ENCODE measurements around the gene KBTBD4. TPM values are rescaled to one million over a fixed set of nuclear protein-coding genes. Genes with fewer than 3 reads are reported as not detected.
"Not testable (repeated sequence)": the region's sequence is repeated elsewhere in the genome, so short reads cannot be mapped to it uniquely, and the experiment has no call there.

Gene KBTBD4
- total RNA-seq, 5 donors from 2014 or later (not counting 1 experiment from before 2014, with no cell fraction given) = 19.1 to 23.6 (median 21.6) TPM

DNA sequence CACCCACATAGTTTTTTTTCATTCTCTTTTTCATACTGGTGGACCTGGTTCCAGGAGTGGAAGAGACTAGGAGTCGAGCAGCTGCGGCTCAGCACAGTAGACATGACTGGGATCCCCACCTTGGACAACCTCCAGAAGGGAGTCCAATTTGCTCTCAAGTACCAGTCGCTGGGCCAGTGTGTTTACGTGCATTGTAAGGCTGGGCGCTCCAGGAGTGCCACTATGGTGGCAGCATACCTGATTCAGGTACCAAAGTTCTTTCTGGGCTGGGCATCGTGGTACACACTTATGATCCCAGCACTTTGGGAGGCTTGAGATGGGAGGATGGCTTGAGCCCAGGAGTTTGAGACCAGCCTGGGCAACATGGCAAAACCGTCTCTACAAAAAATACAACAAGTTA, 9.1 kb downstream of the KBTBD4 start:
- Mint-ChIP-seq H3K27ac (peak overlapping the region in 1 of 2 donors; percentile 22), H3K36me3 (peaks cover 20% of the 10 kb centered on the region), H3K4me3 (no peak overlapping the region), H3K27me3 (no peaks in the 10 kb centered on the region), H3K4me1 (peaks cover 17 to 31% (median 27%) of the 10 kb centered on the region in 3 donors), H3K9me3 (no peaks in the 10 kb centered on the region)
- CTCF ChIA-PET = no interaction called here
- no peak for ATAC-seq (replicated peaks in 1 of 4)
- no peaks in the 10 kb centered on the region for H3K27me3 ChIP-seq (replicated peaks in 1 of 2; ENCODE audit: control insufficient read depth in 2 of 2, extremely low read depth in 1 of 2, insufficient read depth in 2 of 2, low read length in 1 of 2)
- H3K4me1 ChIP-seq (ENCODE audit: control insufficient read depth in 1 of 2, extremely low read depth in 1 of 2, insufficient read depth in 2 of 2, low read length in 2 of 2) = peaks cover 4 to 19% of the 10 kb centered on the region in 2 experiments
- DNase-seq = no peak
- peaks cover 7 to 43% of the 10 kb centered on the region in 2 donors for H3K36me3 ChIP-seq (ENCODE audit: control insufficient read depth in 2 of 2, extremely low read depth in 1 of 2, insufficient read depth in 1 of 2, low read length in 1 of 2)
- H3K4me3 ChIP-seq (ENCODE audit: control insufficient read depth in 1 of 2, extremely low read depth in 1 of 2, low read length in 1 of 2) = no peak overlapping the region
- POLR2A ChIA-PET = no interaction called here
- H3K9me3 ChIP-seq = no peaks in the 10 kb centered on the region
- H3K27ac ChIP-seq (ENCODE audit: low read length) = no peak overlapping the region
- WGBS (ENCODE audit: insufficient coverage) = 96% methylated on average over 6 of the region's 7 CpGs

DNA sequence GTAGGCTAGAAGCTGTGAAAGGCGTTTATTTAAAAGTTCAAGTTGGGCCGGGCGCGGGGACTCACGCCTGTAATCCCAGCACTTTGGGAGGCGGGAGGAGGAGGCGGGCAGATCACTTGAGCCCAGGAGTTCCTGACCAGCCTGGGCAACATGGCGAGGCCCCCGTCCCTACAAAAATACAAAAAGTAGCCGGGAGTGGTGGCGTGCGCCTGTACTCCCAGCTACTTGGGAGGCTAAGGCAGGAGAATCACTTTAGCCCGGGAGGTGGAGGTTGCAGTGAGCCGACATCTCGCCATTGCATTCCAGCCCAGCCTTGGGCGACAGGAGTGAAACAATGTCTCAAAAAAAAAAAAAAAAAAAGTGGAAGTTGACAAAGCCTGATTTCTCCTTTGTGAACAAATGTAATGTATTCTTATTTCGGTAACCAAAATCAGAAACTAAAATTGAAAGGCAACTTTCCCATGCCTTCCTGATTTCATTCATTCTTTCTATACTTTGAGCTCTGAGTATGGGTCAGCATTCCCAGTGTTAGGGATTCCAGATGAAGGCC, 12.5 kb downstream of the KBTBD4 start:
- DNase-seq (no peak), ATAC-seq (replicated peaks in 1 of 4) (no peak)
- WGBS (ENCODE audit: insufficient coverage) = 22% methylated on average over 12 of the region's 17 CpGs
- Histone ChIP-seq H3K9me3 (no peaks in the 10 kb centered on the region), H3K4me1 (ENCODE audit: control insufficient read depth in 1 of 2, extremely low read depth in 1 of 2, insufficient read depth in 2 of 2, low read length in 2 of 2) (peaks cover 4 to 24% of the 10 kb centered on the region in 2 experiments), H3K27me3 (replicated peaks in 1 of 2; ENCODE audit: control insufficient read depth in 2 of 2, extremely low read depth in 1 of 2, insufficient read depth in 2 of 2, low read length in 1 of 2) (no peaks in the 10 kb centered on the region), H3K27ac (ENCODE audit: low read length) (peak overlapping the region; percentile 44), H3K4me3 (ENCODE audit: control insufficient read depth in 1 of 2, extremely low read depth in 1 of 2, low read length in 1 of 2) (peak overlapping the region; percentile 83 to 91), H3K36me3 (ENCODE audit: control insufficient read depth in 2 of 2, extremely low read depth in 1 of 2, insufficient read depth in 1 of 2, low read length in 1 of 2) (peaks cover 0 to 16% of the 10 kb centered on the region in 2 donors)
- CTCF ChIA-PET = interaction anchor here (0.6 to 1.9 kb wide), 2 partner anchors 7 to 13 kb away, joined by 3 to 11 read pairs; partner anchors contain the start of genes KBTBD4 (in 1 of the 2) and NDUFS3 (in 1 of the 2)
- no peaks in the 10 kb centered on the region for H3K9me3 Mint-ChIP-seq
- peaks cover 1% of the 10 kb centered on the region for H3K36me3 Mint-ChIP-seq
- POLR2A ChIA-PET = interaction anchor here (0.5 to 1.0 kb wide), 4 partner anchors 10 to 296 kb away, joined by 3 to 5 read pairs (median 4); partner anchors contain the start of genes KBTBD4 (in 1 of the 2), MADD (in 1 of the 2) and NDUFS3 (in 1 of the 2)
- H3K27ac Mint-ChIP-seq = peak overlapping the region in 1 of 2 donors; percentile 78
- H3K4me1 Mint-ChIP-seq = peaks cover 8 to 28% (median 23%) of the 10 kb centered on the region in 3 donors
- H3K27me3 Mint-ChIP-seq = no peaks in the 10 kb centered on the region
- H3K4me3 Mint-ChIP-seq = peak overlapping the region; percentile 77 to 83 (median 79)

DNA sequence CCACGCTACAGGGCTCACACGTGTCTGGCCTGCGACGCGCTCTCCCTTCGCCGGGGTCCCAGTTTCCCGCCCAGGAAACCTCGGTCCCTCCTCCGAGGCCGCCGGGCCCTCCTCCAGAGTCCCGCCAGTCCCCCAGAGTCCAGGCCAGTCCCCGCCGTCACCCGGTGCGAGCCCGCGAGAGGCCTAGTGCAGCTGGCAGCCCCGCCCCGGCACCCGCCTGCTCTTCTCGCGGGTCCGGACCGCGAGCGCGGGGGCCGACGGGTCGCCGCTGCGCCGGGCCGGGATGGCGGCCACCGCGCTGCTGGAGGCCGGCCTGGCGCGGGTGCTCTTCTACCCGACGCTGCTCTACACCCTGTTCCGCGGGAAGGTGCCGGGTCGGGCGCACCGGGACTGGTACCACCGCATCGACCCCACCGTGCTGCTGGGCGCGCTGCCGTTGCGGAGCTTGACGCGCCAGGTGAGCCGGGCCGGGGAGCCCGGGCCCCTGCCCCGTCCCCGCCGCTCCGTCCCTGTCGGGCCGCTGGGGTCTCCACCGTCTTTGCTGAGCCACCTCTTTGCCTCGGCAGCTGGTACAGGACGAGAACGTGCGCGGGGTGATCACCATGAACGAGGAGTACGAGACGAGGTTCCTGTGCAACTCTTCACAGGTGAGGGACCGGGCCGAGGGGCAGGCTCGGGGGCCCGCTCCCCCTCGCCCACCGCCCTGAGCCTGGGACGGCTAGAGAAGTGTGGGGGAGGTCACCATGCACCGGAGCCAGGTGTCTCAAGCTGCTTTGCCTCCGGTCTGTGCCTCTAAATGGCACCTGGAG, 13.2 kb downstream of the KBTBD4 start, which contains the start of gene PTPMT1:
Gene PTPMT1 (plus strand): TSS at position 260 of the 809 bp plus-strand sequence. CDS start 24 bp downstream, at position 284.
- no peaks in the 10 kb centered on the region for H3K9me3 Mint-ChIP-seq
- DNase-seq (peak; percentile 12 to 71 (median 51)), ATAC-seq (replicated peaks in 1 of 4) (peak; percentile 87 to 93 (median 90))
- H3K36me3 ChIP-seq (ENCODE audit: control insufficient read depth in 2 of 2, extremely low read depth in 1 of 2, insufficient read depth in 1 of 2, low read length in 1 of 2) = peaks cover 0 to 9% of the 10 kb centered on the region in 2 donors
- peak within 1 kb of the TSS; percentile 83 to 91 for H3K4me3 ChIP-seq (ENCODE audit: control insufficient read depth in 1 of 2, extremely low read depth in 1 of 2, low read length in 1 of 2)
- peaks cover 4 to 24% of the 10 kb centered on the region in 2 experiments for H3K4me1 ChIP-seq (ENCODE audit: control insufficient read depth in 1 of 2, extremely low read depth in 1 of 2, insufficient read depth in 2 of 2, low read length in 2 of 2)
- H3K36me3 Mint-ChIP-seq = no peaks in the 10 kb centered on the region
- H3K27me3 ChIP-seq (replicated peaks in 1 of 2; ENCODE audit: control insufficient read depth in 2 of 2, extremely low read depth in 1 of 2, insufficient read depth in 2 of 2, low read length in 1 of 2) = no peaks in the 10 kb centered on the region
- peaks cover 8 to 24% (median 22%) of the 10 kb centered on the region in 3 donors for H3K4me1 Mint-ChIP-seq
- peak within 1 kb of the TSS; percentile 81 for H3K27ac ChIP-seq (ENCODE audit: low read length)
- peak within 1 kb of the TSS; percentile 76 to 85 for H3K27ac Mint-ChIP-seq
- H3K4me3 Mint-ChIP-seq = peak within 1 kb of the TSS; percentile 77 to 83 (median 79)
- ChIA-PET POLR2A (interaction anchor here (0.5 to 1.4 kb wide), 5 partner anchors 11 to 56 kb away, joined by 3 to 4 read pairs (median 3); no protein-coding TSS in a partner anchor), CTCF (interaction anchor here (0.6 to 1.9 kb wide), 4 partner anchors 8 to 14 kb away, joined by 3 to 11 read pairs (median 4); partner anchors contain the start of genes KBTBD4 (in 1 of the 2) and NDUFS3 (in 1 of the 2))
- H3K27me3 Mint-ChIP-seq = no peaks in the 10 kb centered on the region
- WGBS (ENCODE audit: insufficient coverage) = under 1% methylated on average over 86 of the region's 86 CpGs
- H3K9me3 ChIP-seq = no peaks in the 10 kb centered on the region

DNA sequence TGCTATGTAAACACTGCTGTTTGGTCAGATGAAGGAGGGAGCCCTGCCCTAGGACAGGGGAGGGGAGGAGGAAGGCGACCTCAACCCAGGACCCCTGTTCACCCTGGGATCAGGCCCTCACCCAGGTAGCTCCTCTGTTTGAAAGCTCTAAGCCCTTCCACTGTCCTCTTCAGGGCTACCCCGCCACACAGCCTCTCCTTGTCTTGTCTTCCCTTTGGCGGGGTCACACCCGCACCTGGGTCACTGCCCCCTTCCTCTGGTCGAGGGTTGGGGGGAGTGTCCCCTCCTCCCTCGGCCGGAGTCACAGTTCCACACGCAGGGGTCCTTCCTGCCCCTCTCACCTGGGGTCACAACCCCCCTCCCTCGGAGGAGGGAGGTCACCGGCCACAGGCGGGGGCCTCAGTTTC, 13.8 kb downstream of the KBTBD4 start:
- H3K4me3 Mint-ChIP-seq = peak overlapping the region; percentile 74 to 80 (median 77)
- POLR2A ChIA-PET = interaction anchor here (0.5 to 1.4 kb wide), 7 partner anchors 13 to 350 kb away, joined by 3 to 5 read pairs (median 4); partner anchors contain the start of gene DDB2 (in 1 of the 2)
- ATAC-seq (replicated peaks in 1 of 4) = peak in 3 of 4 experiments; percentile 6 to 11 (median 8)

DNA sequence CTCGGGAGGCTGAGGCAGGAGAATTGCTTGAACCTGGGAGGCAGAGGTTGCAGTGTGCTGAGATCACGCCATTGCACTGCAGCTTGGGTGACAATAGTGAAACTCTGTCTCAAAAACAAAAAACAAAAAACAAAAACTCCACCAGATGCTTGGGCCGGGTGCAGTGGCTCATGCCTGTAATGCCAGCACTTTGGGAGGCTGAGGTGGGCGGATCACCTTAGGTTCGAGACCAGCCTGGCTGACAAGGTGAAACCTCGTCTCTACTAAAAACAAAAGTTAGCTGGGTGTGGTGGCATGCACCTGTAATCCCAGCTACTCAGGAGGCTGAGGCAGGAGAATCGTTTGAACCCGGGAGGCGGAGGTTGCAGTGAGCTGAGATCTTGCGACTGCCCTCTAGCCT, 14.4 kb downstream of the KBTBD4 start:
- not testable (repeated sequence) for H3K36me3 ChIP-seq (ENCODE audit: control insufficient read depth in 2 of 2, extremely low read depth in 1 of 2, insufficient read depth in 1 of 2, low read length in 1 of 2); H3K4me3 ChIP-seq (ENCODE audit: control insufficient read depth in 1 of 2, extremely low read depth in 1 of 2, low read length in 1 of 2); H3K9me3 Mint-ChIP-seq; DNase-seq; H3K9me3 ChIP-seq; H3K27ac ChIP-seq (ENCODE audit: low read length); H3K27me3 Mint-ChIP-seq; H3K36me3 Mint-ChIP-seq; ATAC-seq (replicated peaks in 1 of 4); H3K27me3 ChIP-seq (replicated peaks in 1 of 2; ENCODE audit: control insufficient read depth in 2 of 2, extremely low read depth in 1 of 2, insufficient read depth in 2 of 2, low read length in 1 of 2)
- POLR2A ChIA-PET = interaction anchor here (0.6 to 1.4 kb wide), 6 partner anchors 13 to 350 kb away, joined by 3 to 5 read pairs (median 4); partner anchors contain the start of gene DDB2 (in 1 of the 2)
- CTCF ChIA-PET = interaction anchor here (0.5 to 1.5 kb wide), 8 partner anchors 8 to 190 kb away, joined by 3 to 6 read pairs (median 4); partner anchors contain the start of gene CELF1 (in 1 of the 2)
- H3K4me3 Mint-ChIP-seq = peak overlapping the region; percentile 47 to 77 (median 69)
- H3K27ac Mint-ChIP-seq = peak overlapping the region in 1 of 2 donors; percentile 55
- peaks cover 4 to 24% of the 10 kb centered on the region in 2 experiments for H3K4me1 ChIP-seq (ENCODE audit: control insufficient read depth in 1 of 2, extremely low read depth in 1 of 2, insufficient read depth in 2 of 2, low read length in 2 of 2)
- 86% methylated on average over 5 of the region's 10 CpGs for WGBS (ENCODE audit: insufficient coverage)
- H3K4me1 Mint-ChIP-seq = peaks cover 8 to 22% (median 19%) of the 10 kb centered on the region in 3 donors

More for the DNA sequence above, 13.8 kb downstream of the KBTBD4 start:
- peak overlapping the region; percentile 83 to 91 for H3K4me3 ChIP-seq (ENCODE audit: control insufficient read depth in 1 of 2, extremely low read depth in 1 of 2, low read length in 1 of 2)
- CTCF ChIA-PET = interaction anchor here (0.5 to 1.5 kb wide), 8 partner anchors 9 to 156 kb away, joined by 3 to 6 read pairs (median 4); partner anchors contain the start of gene CELF1 (in 1 of the 2)
- WGBS (ENCODE audit: insufficient coverage) = 0% methylated on average over 1 of the region's 11 CpGs
- H3K4me1 ChIP-seq (ENCODE audit: control insufficient read depth in 1 of 2, extremely low read depth in 1 of 2, insufficient read depth in 2 of 2, low read length in 2 of 2) = peaks cover 4 to 24% of the 10 kb centered on the region in 2 experiments
- no peaks in the 10 kb centered on the region for H3K36me3 Mint-ChIP-seq
- H3K9me3 ChIP-seq = no peaks in the 10 kb centered on the region
- H3K27ac ChIP-seq (ENCODE audit: low read length) = peak overlapping the region; percentile 81
- no peak for DNase-seq
- H3K9me3 Mint-ChIP-seq = no peaks in the 10 kb centered on the region
- H3K27ac Mint-ChIP-seq = peak overlapping the region; percentile 43 to 85
- H3K27me3 ChIP-seq (replicated peaks in 1 of 2; ENCODE audit: control insufficient read depth in 2 of 2, extremely low read depth in 1 of 2, insufficient read depth in 2 of 2, low read length in 1 of 2) = no peaks in the 10 kb centered on the region
- H3K36me3 ChIP-seq (ENCODE audit: control insufficient read depth in 2 of 2, extremely low read depth in 1 of 2, insufficient read depth in 1 of 2, low read length in 1 of 2) = peaks cover 0 to 5% of the 10 kb centered on the region in 2 donors
- H3K27me3 Mint-ChIP-seq = no peaks in the 10 kb centered on the region
- H3K4me1 Mint-ChIP-seq = peaks cover 8 to 24% (median 19%) of the 10 kb centered on the region in 3 donors
